Endometrium (tissue), 2 donors: ENCODE data around the gene PEAK1.
A peak's percentile ranks its signal among the peaks of the same experiment; 100 is the strongest.

Experiments
- FAIRE-seq: peaks from 2 replicates; lab custom pipeline; 2012; peaks lifted over from hg19 to GRCh38; lab: Jason Lieb, UNC
- donor health status: control.
- donor health status: control.

PEAK1 gene

DNA sequence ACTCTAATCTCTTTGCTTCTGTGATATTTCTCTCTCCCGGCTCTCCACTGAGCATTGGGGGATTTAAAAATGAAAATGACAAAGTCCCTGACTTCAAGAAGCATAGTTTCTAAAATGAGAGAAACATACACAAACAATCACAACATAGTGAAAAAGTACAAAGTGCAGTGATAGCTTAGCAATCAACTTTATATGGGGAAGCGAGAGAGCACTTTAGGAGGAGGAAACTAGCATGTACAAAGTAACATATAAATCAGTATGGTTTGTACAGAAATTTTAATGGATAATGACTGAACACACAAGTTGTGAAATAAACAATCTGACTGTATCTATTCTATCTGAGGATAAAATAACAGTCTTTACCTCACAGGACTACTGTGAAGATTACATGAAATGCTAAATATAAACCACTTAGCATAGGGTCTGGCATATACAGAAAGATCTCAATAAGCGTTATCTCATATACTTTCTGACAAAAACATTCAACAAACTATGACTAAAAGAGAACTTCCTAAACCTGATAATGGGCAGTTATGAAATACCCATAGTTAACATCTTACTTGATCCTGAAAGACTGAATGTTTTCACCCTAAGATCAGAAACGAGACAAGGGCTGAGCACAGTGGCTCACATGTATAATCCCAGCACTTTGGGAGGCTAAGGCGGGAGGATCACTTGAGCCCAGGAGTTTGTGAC lies 61.2 kb downstream of the PEAK1 start:
- no peak for FAIRE-seq

- FAIRE-seq, result no peak
These were observed 63.6 kb downstream of the PEAK1 start for GRCh38 chr15:77356305-77356704.

DNA sequence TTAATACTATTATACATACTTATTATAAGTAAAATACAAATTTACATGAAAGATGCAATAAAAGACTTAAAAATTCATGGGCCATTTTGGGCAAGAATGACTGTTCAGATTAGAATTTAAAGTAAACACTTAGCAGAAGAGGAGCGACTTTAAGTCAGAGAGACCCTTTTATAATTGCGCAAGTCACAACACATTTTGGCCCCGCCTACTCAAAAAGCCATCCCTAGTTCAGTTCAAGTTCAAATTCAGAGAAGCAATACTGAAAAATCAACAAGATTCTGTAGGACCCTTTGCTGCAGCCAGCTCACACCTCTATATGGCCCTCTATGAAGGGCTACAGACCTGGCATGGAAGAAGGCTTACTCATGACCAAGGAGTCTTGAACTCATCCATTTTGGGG lies 64.6 kb downstream of the PEAK1 start:
- no peak for FAIRE-seq

DNA sequence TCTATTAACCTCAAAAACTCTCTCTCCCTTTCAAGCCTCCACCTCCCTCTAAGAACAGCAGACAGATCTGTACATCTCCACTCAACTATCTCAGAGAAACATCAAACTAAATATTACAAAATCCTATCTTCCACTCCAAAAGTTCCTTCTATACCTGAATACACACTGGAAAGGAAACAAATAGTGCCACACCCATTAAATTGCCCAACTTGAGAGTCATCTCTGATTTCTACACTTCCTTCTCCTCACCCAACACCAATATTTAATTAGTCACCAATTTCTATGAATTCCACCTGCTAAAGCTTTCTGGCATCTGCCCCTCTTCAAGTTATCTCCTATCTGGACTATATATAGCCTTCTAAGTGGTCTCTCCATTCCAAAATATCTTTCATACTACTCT lies 65.8 kb downstream of the PEAK1 start:
- FAIRE-seq, result no peak

GRCh38 chr15:77352887-77353286 lies 67.0 kb downstream of the PEAK1 start:
- no peak for FAIRE-seq

DNA sequence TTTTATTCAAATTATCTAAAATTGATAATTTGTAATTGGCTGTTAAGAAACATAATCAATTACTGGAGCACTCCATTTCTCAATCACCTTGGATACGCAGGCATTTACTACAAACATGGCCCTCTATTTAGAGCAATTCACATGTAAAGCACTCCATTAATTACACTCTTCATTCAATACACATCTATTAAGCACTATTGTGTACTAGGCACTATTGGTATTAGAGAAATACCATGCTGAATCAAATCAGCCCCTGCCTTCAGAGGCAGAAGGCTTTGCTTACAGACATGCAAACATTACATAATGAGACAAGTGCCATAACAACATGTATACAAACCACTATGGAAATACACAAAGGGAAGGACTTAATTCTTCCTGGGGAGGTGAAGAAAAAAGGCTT lies 69.1 kb downstream of the PEAK1 start:
- no peak for FAIRE-seq

- FAIRE-seq, result no peak
These were observed 70.2 kb downstream of the PEAK1 start for GRCh38 chr15:77349666-77350065.

- no peak for FAIRE-seq
These were observed 71.4 kb downstream of the PEAK1 start for GRCh38 chr15:77348511-77348910.

DNA sequence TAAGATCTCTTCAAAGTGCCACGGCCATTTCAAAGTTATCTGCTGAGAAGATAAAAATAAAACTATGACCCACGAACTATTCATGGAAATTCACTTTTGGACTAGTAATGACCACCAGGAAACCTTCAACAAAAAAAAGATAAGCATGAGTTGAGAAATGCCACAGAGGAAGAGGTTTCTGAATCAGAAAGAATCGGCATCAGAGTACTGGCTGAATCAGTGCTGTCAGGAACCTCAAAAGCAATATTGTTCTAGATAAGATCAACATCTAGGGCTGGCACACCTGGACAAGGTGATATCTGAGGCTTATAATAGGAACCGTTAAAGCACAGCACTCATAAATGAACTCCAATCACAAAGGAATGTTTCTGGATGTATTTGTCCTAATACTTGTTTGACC lies 72.7 kb downstream of the PEAK1 start:
- no peak for FAIRE-seq

DNA sequence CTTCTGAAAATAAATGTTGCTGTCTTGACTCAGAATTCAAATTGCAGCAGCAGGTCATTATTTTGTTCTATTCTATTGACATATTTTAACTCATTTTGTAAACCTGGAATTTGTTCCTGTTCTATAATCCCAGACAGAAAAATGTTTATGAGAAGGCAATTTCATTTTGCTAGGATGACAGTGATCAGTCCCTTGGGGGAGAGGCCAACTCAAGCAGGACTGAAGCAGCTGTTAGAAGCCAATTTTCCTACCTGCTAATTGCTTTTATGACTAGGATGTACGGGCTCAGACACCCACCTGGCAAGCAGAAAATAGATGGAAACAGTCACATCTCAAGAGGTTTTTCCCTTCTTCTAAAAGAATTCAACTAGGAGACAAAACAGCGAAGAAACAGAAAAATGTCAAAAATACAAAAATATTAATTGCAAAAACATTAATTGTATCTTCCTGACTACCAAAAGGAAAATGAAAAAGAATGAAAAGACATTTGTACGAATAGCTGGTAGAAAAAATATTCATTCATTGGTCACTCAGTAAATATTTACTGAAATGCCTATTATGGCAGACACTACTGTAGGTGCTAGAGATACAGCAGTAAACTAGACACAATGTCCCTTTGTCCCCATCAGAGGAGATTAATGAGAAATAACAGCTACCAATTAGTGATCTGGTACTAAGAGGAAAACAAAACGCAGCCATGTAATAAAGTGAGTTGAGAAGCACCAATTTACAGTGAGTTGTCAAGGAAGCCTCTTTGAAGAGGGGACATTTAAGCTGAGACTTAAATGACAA lies 73.5 kb downstream of the PEAK1 start:
- no peak for FAIRE-seq

DNA sequence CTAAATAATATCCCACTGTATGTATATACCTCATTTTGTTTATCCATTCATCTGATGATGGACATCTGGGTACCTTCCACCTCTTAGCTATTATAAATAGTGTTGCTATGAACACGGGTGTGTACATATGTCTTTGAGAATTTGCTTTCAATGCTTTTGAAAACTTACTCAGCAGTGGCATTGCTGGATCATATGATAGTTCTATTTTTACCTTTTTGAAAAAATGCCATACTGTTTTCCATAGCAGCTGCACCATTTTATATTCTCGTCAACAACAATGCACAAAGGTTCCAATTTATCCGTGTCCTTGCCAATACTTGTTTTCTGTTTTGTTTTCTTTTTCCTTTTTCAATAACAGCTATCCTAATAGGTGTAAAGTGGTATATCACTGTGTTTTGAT lies 77.1 kb downstream of the PEAK1 start:
- no peak for FAIRE-seq

DNA sequence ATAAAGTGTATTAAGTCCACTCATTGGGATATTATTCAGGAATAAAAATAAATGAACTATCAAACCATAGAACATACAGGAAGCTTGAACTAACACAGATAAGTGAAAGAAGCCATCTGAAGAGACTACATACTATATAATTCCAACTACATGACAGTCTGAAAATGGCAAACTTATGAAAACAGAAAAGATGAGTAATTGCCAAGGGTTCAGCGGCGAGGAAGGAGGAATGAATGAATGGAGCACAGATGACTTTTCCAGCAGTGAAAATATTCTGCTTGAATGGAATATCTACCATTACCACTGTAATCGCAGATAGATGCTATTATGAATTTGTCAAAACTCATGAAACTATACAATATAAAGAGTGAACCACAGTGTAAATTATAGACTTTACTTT lies 79.7 kb downstream of the PEAK1 start:
- FAIRE-seq, result no peak

DNA sequence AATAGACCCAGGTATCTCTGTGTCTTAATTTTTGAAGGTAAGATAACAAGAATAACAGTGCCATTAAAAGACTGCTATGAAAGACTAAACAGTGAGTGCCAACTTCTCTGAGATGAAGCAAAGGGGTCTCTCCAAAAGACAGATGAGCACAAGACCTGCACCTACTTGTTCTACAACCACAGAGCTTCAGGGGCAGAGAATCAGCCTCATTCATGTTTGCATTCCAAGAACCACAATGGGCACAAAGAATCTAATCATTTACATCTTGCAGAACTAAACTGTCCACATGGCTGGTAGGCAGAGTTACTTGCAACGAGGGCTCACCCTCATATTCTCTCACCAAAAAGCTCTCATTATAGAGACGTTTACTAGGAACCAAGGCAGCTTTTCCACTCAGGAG lies 83.9 kb downstream of the PEAK1 start:
- no peak for FAIRE-seq

DNA sequence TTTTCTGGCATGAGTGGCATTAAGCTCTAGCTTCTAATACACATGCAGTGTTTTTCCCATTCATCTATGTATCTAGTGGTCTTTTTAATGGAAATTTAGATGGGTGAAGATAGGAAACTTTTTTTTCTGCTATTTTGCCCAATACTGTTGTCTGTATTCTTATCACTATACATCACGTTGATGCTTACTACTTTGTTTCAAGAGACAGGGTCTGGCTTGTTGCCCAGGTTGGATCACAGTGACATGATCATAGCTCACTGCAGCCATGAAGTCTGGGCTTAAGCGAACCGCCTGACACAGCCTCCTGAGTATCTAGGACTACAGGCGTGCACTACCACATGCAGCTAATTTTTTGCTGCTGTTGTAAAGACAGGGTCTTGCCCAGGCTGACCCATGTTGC lies 84.6 kb downstream of the PEAK1 start:
- no peak for FAIRE-seq

- peak; percentile 70 for FAIRE-seq
These were observed 86.7 kb downstream of the PEAK1 start for GRCh38 chr15:77333166-77333565.

DNA sequence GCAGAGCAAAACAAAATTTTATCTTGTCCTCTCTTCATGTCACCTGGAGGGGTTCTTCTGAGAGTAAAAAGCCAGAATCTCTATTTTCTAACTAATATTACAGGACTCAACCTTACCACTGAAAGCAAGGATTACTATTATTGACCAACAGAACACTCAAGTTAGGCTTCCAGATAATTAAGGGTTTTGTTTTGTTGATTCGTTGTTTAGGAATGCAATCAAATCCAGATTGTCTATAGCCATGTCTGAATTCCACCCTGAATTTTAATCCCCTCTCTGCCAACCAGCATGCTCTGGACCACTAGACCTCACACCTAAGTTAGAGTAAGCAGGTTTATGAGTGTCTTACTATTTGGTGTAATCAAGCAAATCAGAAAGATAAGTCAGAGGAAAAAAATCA lies 90.7 kb downstream of the PEAK1 start:
- FAIRE-seq, result no peak

DNA sequence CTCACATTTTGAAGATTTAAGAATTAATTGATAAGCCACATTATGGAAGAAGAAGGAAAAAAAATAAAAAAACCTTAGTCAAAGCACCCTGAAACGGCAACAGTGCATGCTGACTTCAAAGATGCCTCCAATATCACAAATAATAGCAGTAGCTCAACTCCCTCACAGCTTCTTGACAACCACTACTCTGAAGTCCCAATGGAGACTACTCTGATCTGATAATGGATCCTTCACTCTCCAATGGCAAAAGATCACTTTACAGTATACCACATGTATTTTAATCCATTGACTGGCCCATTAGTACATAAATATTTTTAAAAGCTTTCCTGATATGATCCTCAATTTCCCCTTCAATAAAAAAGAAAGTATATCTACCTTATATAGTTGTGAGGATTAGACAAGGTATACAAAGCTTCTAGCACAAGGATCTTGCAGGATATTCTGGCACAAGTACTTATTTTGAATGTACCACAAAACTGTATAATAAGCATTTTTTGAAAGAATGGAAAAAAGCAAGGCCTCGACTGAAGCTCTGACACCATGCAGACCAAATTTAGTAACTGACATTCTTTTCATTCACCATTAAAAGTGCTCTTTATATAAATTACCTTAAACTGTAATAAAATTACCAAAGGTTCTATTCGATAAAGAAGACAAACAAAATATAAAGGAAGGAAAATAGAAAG lies 91.9 kb downstream of the PEAK1 start:
- no peak for FAIRE-seq

GRCh38 chr15:77327168-77327567 lies 92.7 kb downstream of the PEAK1 start:
- no peak for FAIRE-seq

- peak; percentile 53 for FAIRE-seq
These were observed 93.5 kb downstream of the PEAK1 start for GRCh38 chr15:77326366-77326765.

DNA sequence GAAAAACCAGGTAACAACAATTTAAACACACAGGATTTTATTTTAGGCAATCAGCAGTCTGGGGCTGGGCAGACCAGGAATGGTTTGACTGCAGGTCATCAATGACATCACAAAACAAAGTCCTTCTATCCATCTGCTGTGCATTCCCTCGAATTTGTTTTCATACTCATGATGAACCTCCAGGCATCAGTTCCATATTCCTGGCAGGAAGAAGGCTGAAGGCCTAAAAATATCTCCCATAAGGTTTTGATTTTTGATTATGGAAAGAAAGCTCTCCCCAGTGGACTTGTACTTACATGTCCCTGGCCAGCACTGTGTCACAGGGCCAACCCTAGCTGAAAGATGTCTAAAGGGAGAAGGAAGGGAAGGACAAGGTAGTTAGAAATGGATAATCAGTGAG lies 107.4 kb downstream of the PEAK1 start:
- no peak for FAIRE-seq

GRCh38 chr15:77311618-77312398 lies 108.1 kb downstream of the PEAK1 start:
- no peak for FAIRE-seq

GRCh38 chr15:77311020-77311419 lies 108.9 kb downstream of the PEAK1 start:
- FAIRE-seq, result no peak

GRCh38 chr15:77309392-77309791 lies 110.5 kb downstream of the PEAK1 start:
- no peak for FAIRE-seq
